HG03175 (cell line): ENCODE data around the gene PLAC8L1.
A peak's percentile ranks its signal among the peaks of the same experiment; 100 is the strongest.

ENCODE experiments used
- ATAC-seq: cut with Tn5 transposase; IDR thresholded peaks from one replicate; pipeline ENCODE4 v1.9.1; 2021; ENCODE audit warnings: mild to moderate bottlenecking, moderate library complexity; ENCODE audit not compliant: unreplicated experiment

Gene PLAC8L1

DNA sequence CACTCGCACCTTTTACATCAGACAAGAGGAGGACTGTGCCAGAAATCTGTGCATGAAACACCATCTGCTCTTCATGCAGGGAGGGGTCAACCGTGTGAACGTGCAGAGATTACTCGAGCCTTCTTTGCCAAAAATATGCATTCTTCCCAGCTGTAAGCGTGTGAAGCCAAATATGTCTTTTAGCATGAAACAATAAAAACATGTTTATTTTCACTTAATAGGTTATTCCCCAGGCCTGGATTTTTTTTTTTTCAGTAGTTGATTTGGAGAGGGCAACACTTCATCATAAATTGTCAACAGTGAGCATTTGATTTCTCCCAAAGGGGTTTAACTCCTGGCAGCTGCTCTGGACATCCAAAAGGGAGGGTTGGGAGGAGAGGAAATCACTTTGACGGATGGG is 23.8 kb downstream of the PLAC8L1 start:
- ATAC-seq, result no peak

DNA sequence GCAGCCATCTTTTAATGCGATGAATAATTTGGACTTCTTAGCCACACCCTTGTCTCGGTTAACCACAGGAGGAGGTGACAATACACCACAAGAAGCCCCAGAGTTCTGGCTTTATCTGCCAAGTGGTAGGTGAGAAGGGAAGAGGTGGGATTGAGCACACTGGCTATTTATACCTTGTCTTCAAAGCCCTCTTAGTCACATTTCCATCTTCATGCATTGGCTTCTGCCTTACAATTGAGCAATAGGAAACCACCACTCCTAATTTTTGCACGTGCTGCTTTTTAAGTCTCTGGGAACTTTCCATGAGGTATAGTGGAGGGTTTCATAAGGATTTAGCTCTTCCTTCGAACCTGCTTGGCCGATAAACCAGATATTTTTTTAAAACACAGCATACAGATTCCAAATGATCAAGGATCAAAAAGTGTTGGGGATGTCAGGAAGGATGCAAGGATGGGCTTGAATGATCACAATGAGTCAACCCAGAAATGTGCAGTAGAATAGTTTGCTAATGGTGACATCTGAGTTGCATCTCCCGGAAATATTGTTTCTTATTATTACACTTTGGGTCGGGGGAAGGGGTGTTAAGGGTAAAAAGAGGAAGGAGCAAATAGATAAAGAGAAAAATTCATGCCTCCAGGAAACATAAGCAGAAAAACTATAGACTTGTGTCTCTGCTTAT is 25.5 kb downstream of the PLAC8L1 start:
- ATAC-seq, result no peak

GRCh38 chr5:146078566-146078965 is 26.8 kb downstream of the PLAC8L1 start:
- ATAC-seq, result no peak

- no peak for ATAC-seq
Observed at GRCh38 chr5:146076455-146076854, 28.9 kb downstream of the PLAC8L1 start.

GRCh38 chr5:146076028-146076427 is 29.3 kb downstream of the PLAC8L1 start:
- no peak for ATAC-seq

GRCh38 chr5:146073239-146073900 is 32.0 kb downstream of the PLAC8L1 start:
- ATAC-seq, result no peak

- no peak for ATAC-seq
Observed at GRCh38 chr5:146072595-146072994, 32.8 kb downstream of the PLAC8L1 start.

DNA sequence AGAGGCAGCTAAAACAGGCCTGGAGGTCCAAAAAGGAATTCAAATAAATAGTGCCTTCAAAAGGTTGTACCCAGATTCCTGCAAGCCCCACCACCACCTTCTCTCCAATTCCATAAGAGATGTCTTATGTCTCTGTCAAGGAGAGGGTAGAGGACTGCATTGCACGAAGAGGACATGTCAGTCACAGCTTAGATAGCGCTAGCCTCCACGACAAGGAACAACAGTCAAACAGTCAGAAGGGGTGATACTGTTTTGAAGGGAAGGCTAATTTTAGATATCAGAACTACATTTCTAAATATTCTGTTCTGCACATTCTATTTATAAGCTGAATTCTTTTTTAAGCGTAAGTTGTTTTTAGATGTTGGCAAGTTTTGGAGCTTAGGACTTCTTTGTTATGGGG is 34.2 kb downstream of the PLAC8L1 start:
- no peak for ATAC-seq

GRCh38 chr5:146070746-146071145 is 34.6 kb downstream of the PLAC8L1 start:
- no peak for ATAC-seq

DNA sequence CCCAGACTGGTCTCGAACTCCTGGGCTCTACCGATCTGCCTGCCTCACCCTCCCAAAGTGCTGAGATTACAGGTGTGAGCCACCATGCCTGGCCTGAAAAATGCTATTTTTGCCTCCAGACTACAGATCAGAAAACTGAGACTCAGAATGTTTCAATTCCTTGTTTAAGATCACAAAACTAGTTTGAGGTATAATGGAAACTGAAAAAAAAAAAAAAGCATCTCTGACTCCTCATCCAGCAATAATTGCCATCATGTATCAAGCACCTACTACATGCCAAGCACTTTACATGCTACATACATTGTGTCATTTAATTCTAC is 35.6 kb downstream of the PLAC8L1 start:
- peak; percentile 26 for ATAC-seq

- peak; percentile 74 for ATAC-seq
Observed at GRCh38 chr5:146068977-146069779, 36.2 kb downstream of the PLAC8L1 start.

- no peak for ATAC-seq
Observed at GRCh38 chr5:146068206-146068605, 37.2 kb downstream of the PLAC8L1 start.

GRCh38 chr5:146066968-146067367 is 38.4 kb downstream of the PLAC8L1 start:
- no peak for ATAC-seq

- no peak for ATAC-seq
Observed at GRCh38 chr5:146060221-146060585, 45.2 kb downstream of the PLAC8L1 start.

- ATAC-seq, result no peak
Observed at GRCh38 chr5:146059460-146060220, 45.7 kb downstream of the PLAC8L1 start.

GRCh38 chr5:146055432-146055831 is 49.9 kb downstream of the PLAC8L1 start:
- no peak for ATAC-seq

DNA sequence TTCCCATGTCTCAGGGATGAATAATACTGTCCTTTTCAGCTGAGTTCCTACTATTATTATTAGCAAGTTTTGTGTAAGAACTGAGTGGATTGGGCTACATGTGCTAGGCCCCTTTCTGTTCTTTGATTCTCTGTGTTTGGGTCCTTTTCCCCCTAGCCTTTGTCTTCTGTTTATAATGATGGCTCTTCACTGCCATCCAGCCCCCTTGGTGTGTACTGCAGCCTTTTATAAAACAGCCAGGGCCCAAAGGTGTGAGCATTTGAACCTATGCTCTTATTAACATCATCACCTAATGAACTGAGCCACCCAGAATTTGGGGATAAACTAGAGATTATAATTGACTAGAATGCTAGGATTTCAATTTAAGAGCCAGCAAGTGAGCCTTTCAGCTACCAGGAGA is 52.6 kb downstream of the PLAC8L1 start:
- ATAC-seq, result no peak

DNA sequence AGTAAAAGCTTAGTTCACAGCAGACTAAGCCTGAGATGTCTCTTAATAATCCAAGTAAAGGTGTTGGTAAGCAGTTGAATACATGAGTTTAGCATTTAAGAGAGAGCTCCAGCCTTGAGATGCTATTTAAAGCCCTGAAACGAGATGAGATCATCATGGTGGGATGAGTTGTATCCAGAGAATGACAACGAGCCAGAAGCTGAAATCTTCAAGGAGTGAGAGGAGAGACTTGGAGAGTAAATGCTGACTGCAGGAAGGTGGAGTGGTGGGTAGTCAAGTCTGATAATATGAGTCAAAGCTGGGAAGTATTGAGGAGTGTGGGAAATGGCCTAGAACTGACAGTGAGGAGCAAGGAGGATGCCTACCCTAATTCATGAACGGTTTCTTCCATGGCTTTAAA is 53.7 kb downstream of the PLAC8L1 start:
- ATAC-seq, result no peak

GRCh38 chr5:146050086-146050485 is 55.3 kb downstream of the PLAC8L1 start:
- ATAC-seq, result no peak

GRCh38 chr5:146049704-146050026 is 55.7 kb downstream of the PLAC8L1 start:
- ATAC-seq, result no peak

GRCh38 chr5:146048994-146049703 is 56.2 kb downstream of the PLAC8L1 start:
- ATAC-seq, result peak; percentile 50
